Keratinocyte (primary cell): ENCODE measurements around the gene IRGQ. TPM values are rescaled to one million over a fixed set of nuclear protein-coding genes. Genes with fewer than 3 reads are reported as not detected.

ENCODE experiments used
- DNase-seq: peaks from one replicate; pipeline ENCODE4 v3.0.0-alpha.2; 2011; ENCODE audit warnings: low read depth, missing footprints, low spot score
- FAIRE-seq: peaks from 2 replicates; lab custom pipeline; 2011; peaks lifted over from hg19 to GRCh38; lab: Jason Lieb, UNC
- H2AFZ ChIP-seq: 2 replicates; pipeline ENCODE4 v1.6.0; 2012; ENCODE audit warnings: low read length, control low read depth, inconsistent platforms; ENCODE audit not compliant: control insufficient read depth
- H3K27ac ChIP-seq: 2 replicates; pipeline ENCODE4 v1.5.1; 2011; ENCODE audit warnings: low read length; ENCODE audit not compliant: control insufficient read depth, insufficient read depth
- H3K27me3 ChIP-seq: 3 replicates; pipeline ENCODE4 v1.6.0; 2011; ENCODE audit warnings: low read length; ENCODE audit not compliant: control insufficient read depth, insufficient read depth; ENCODE audit errors: extremely low read depth
- H3K36me3 ChIP-seq, 2 experiments: 2 replicates in 1 of 2; 3 replicates in 1 of 2; pipeline ENCODE4 v1.5.1; 2011; ENCODE audit warnings: low read length in 2 of 2, mild to moderate bottlenecking in 1 of 2; ENCODE audit not compliant: control insufficient read depth in 2 of 2, insufficient read depth in 2 of 2; ENCODE audit errors: extremely low read depth in 1 of 2
- H3K4me1 ChIP-seq: 3 replicates; pipeline ENCODE4 v1.5.1; 2011; ENCODE audit warnings: low read length; ENCODE audit not compliant: control insufficient read depth, insufficient read depth; ENCODE audit errors: extremely low read depth
- H3K4me2 ChIP-seq: 3 replicates; pipeline ENCODE4 v1.6.0; 2011; ENCODE audit warnings: low read depth, low read length; ENCODE audit not compliant: control insufficient read depth, insufficient read depth; ENCODE audit errors: extremely low read depth
- H3K4me3 ChIP-seq, 3 experiments: fragments of 200-600 bp in 1 of 3; sonication (generic) in 1 of 3; 2 replicates in 2 of 3; 3 replicates in 1 of 3; pipeline ENCODE4 v1.5.1; 2011 to 2016; ENCODE audit warnings: low read length in 3 of 3, mild to moderate bottlenecking in 3 of 3, control low read depth in 2 of 3, inconsistent platforms in 1 of 3, low read depth in 1 of 3, mixed read lengths in 1 of 3, mixed run types in 1 of 3, moderate library complexity in 1 of 3; ENCODE audit not compliant: control insufficient read depth in 2 of 3, insufficient read depth in 2 of 3; ENCODE audit errors: extremely low read depth in 1 of 3
- H3K79me2 ChIP-seq: 2 replicates; pipeline ENCODE4 v1.6.0; 2012; ENCODE audit warnings: low read length; ENCODE audit not compliant: control insufficient read depth, insufficient read depth
- H3K9ac ChIP-seq: 3 replicates; pipeline ENCODE4 v1.6.0; 2011; ENCODE audit warnings: low read length; ENCODE audit not compliant: control insufficient read depth, insufficient read depth; ENCODE audit errors: extremely low read depth
- H3K9me1 ChIP-seq: 3 replicates; pipeline ENCODE4 v1.6.0; 2011; ENCODE audit warnings: low read length; ENCODE audit not compliant: control insufficient read depth, insufficient read depth; ENCODE audit errors: extremely low read depth
- H3K9me3 ChIP-seq: 2 replicates; pipeline ENCODE4 v1.5.1; 2012; ENCODE audit warnings: low read depth, low read length; ENCODE audit not compliant: control insufficient read depth
- H4K20me1 ChIP-seq: 3 replicates; pipeline ENCODE4 v1.6.0; 2011; ENCODE audit warnings: low read length; ENCODE audit not compliant: control insufficient read depth, insufficient read depth; ENCODE audit errors: extremely low read depth
- CTCF ChIP-seq, 3 experiments: IDR thresholded peaks in 1 of 3; conservative IDR thresholded peaks in 1 of 3; optimal IDR thresholded peaks in 1 of 3; 2 replicates in 2 of 3; 3 replicates in 1 of 3; pipeline versions ENCODE3 to v1.5.1; 2011; ENCODE audit warnings: low read length in 3 of 3, mild to moderate bottlenecking in 3 of 3, moderate library complexity in 2 of 3, control low read depth in 1 of 3, inconsistent platforms in 1 of 3; ENCODE audit not compliant: insufficient read depth in 2 of 3; ENCODE audit errors: extremely low read depth in 1 of 3
- EZH2 ChIP-seq: IDR thresholded peaks from one replicate; pipeline ENCODE4 v1.6.1; 2012; ENCODE audit warnings: inconsistent platforms, mild to moderate bottlenecking, low read length, moderate library complexity
- dilution Hi-C: fragments of 300-500 bp; cut with MboI; formaldehyde crosslinking; loops from one replicate; pipeline ENCODE4 v1.7.0; 2020; ENCODE audit warnings: low sequenced_read_pairs; ENCODE audit not compliant: extremely low pct_ligation_motif_present
- polyA plus RNA-seq, 5 experiments: library from polyadenylated mRNA; depleted of rRNA in 3 of 5; stranded (reverse) in 3 of 5; stranded (forward) in 1 of 5; unstranded in 1 of 5; fragments of >200 nt; gene quantifications; 1 replicate in 1 of 5; 2 replicates in 3 of 5; 3 replicates in 1 of 5; pipeline versions ENCODE4 v1.2.1 to v1.2.3, GENCODE V29; 2011 to 2012; ENCODE audit warnings: missing spikeins in 2 of 5, low read depth in 1 of 5, low replicate concordance in 1 of 5

Gene IRGQ
- polyA plus RNA-seq, 1 donor (not counting 4 experiments of a cell fraction or from before 2014, with no cell fraction given), result 12.9 TPM

GRCh38 chr19:43597876-43598275 is 1.9 kb upstream of the IRGQ start:
- H3K4me2 ChIP-seq, result peak overlapping the region; percentile 93
- DNase-seq, result no peak
- TF ChIP-seq CTCF (optimal IDR thresholded peaks at IDR 0.05 in 1 of 3, IDR thresholded peaks at IDR 0.05 in 1 of 3, conservative IDR thresholded peaks at IDR 0.05 in 1 of 3; ENCODE audit: extremely low read depth in 1 of 3, insufficient read depth in 2 of 3, low read length in 3 of 3), result no peak
- TF ChIP-seq EZH2, result no peak
- H3K79me2 ChIP-seq, result peaks cover 53% of the 10 kb centered on the region
- peak overlapping the region in 2 of 3 experiments; percentile 85 to 96 for H3K4me3 ChIP-seq
- no peaks in the 10 kb centered on the region for H3K9me3 ChIP-seq
- H3K27me3 ChIP-seq, result no peaks in the 10 kb centered on the region
- H2AFZ ChIP-seq, result no peak overlapping the region
- peaks cover 24% of the 10 kb centered on the region for H3K4me1 ChIP-seq
- peaks cover 24 to 38% of the 10 kb centered on the region in 2 experiments for H3K36me3 ChIP-seq
- H3K9ac ChIP-seq, result peak overlapping the region; percentile 99
- peaks cover 5% of the 10 kb centered on the region for H4K20me1 ChIP-seq
- dilution Hi-C loops, result no loop called here
- no peak for FAIRE-seq
- H3K9me1 ChIP-seq, result no peaks in the 10 kb centered on the region
- no peak overlapping the region for H3K27ac ChIP-seq

- Histone ChIP-seq H3K27me3 (no peaks in the 10 kb centered on the region), H2AFZ (peak overlapping the region; percentile 85), H4K20me1 (peaks cover 5% of the 10 kb centered on the region), H3K9me3 (no peaks in the 10 kb centered on the region), H3K9ac (peak overlapping the region; percentile 99), H3K36me3 (peaks cover 24 to 45% of the 10 kb centered on the region in 2 experiments), H3K9me1 (no peaks in the 10 kb centered on the region), H3K27ac (peak overlapping the region; percentile 99), H3K4me2 (peak overlapping the region; percentile 93), H3K79me2 (peaks cover 61% of the 10 kb centered on the region), H3K4me1 (peaks cover 24% of the 10 kb centered on the region), H3K4me3 (peak overlapping the region; percentile 70 to 96 (median 85))
- no peak for FAIRE-seq
- DNase-seq, result no peak
- dilution Hi-C loops, result no loop called here
- TF ChIP-seq CTCF (optimal IDR thresholded peaks at IDR 0.05 in 1 of 3, IDR thresholded peaks at IDR 0.05 in 1 of 3, conservative IDR thresholded peaks at IDR 0.05 in 1 of 3; ENCODE audit: extremely low read depth in 1 of 3, insufficient read depth in 2 of 3, low read length in 3 of 3) (no peak), EZH2 (no peak)
Observed at GRCh38 chr19:43596842-43597461, 1.0 kb upstream of the IRGQ start.
